Measurements from ENCODE around the gene DMKN. TPM values are rescaled to one million over a fixed set of nuclear protein-coding genes. Genes with fewer than 3 reads are reported as not detected.

The DMKN gene
- total RNA-seq, 1 donor from 2014 or later = 3.1 TPM

DNA sequence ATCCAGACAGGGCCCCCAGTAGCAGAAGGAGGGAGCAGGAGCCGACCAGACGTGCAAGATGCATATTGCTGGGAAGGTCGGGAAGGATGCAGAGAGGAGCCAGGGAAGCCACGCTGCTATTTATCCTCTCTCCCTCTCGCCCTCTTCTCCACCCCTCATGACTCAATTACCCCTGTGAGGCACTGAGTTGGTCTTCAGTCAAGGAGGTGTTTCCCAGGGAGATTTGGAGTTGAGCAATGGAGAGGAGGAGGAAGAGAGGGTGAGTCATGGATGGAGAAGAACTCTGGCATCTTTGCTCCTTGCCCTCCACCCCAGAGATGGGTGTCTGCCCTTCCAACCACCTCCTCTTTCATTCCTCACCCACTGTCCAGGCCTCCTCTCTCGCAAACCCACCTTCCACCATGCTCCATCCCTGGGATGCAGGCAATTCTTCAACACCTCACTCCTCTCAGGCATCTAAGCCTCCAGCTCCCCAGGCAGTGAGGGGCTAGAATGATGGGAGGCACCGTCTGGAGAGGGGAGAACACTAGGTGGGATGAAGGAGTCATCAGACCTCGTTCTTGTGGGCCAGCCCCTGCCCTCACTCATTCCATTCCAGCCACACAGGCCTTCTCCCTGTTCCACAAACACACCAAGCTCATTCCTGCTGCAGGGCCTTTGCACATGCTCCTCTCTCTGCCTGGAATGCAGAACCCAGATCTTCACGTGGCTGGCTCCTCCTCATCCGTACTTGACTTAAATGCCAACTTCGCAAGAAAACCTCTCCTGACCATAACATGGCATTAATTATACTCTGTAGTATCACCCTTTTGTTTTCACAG, 15.0 kb upstream of the DMKN start, which contains the start of gene SBSN:
Gene SBSN, minus strand, starts transcription at position 94 of the 821 bp plus-strand sequence. Its CDS starts 30 bp downstream, at position 64.
- no peak for DNase-seq (ENCODE audit: low spot score)

DNA sequence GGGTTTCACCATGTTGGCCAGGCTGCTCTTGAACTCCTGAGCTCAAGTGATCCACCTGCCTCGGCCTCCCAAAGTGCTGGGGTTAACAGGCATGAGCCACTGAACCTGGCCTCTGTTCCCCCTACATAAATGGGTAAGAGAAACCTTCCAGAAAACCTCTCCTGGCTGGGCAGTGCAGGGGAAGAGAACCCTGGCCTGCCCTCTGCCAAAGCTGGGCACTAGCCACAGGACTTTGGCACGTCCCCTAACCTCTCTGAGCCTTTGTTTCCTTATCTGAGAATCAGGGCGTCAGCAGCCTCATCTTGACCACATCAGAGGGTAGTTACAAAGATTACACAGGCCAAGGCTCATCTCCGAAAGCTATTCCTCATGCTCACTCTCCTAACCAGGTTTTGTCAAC, 12.4 kb upstream of the DMKN start:
- no peak for DNase-seq (ENCODE audit: low spot score)

DNA sequence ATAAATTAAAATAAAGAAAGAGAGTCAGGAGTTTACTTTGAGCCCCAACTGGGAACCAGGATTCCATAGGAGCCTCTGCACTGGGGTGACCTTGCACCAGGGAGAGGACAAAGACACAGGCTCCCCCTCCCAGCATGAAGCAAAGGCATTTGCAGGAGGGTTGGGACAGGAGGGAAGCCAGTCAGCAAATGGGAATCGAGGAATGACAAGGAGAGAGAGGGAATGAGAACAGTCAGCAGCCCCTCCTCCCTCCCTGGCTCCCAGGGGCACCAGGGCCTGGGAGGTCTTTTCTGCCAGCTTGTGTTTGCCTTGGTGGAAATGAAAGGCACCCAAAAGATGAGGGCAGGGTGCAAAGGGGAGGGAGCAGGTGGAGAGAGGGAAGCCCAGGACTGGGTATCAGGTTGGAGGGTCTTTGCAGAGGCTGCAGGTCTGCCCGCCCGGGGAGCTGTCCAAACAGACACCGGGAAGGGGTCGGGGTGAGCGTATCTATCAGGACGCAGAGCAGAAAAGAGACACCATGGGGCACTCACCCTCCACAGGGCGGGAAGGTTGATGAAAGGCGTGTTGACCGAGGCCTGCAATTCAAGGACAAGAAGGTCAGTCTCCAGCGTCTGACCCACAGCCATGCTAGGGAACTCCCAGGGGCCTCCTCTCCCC, 10.9 kb upstream of the DMKN start:
- no peak for DNase-seq (ENCODE audit: low spot score)

DNA sequence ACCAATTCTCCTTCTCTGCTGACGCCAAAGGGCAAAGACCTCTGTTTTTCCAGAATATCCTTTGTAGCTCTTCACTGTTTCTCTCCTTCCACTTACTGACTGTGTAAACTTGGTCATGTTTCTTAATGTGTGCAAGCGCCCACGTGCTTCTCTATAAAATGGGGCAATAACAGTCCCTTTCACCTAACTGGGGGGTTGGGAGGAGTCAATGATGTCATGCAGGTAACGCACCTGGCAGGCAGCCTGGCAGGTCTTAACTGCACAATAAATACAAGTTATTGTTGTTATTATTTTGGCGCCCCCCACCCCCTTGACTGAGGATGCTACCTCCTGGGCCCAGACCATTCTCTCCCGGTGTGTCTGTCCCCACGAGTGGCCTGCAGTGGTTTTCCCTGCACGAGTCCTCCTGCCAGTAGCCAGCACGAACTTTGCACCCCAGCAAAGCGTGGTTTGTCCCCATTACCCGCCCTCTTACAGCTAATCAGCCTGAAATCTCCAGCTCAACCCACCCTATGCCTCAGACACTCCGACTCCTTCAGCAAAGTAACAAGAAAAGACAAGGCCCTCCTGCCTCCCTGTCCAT, 9.4 kb upstream of the DMKN start:
- no peak for DNase-seq (ENCODE audit: low spot score)

DNA sequence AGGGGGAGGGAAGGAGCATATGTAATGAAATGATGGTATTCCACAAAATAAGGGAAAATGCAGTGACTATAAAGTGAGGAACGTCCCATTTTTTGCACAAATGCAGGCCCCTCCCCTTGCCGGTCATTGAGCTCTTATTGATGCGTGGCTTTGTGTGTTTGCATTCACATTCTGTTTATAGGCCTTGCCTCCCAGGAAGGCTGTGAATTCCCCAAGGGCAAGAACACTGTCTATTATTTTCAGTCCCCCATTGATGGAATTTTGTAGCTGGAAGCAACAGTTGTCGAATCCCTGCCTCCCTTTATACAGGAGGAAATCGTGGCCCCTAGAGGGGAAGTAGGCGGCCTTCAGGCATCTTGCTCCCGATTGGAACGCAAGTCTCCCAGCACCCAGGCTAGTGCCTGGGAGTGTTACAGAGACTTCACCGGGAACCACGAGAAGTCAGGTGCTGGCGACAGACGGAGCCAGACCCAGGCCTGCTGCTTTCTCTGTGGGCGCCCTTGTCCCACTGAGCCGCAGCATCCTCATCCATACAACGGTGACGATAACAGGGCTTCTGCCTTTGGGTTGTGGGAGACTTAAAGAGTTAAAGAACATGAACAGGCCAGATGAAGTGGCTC, 7.8 kb upstream of the DMKN start:
- no peak for DNase-seq (ENCODE audit: low spot score)

DNA sequence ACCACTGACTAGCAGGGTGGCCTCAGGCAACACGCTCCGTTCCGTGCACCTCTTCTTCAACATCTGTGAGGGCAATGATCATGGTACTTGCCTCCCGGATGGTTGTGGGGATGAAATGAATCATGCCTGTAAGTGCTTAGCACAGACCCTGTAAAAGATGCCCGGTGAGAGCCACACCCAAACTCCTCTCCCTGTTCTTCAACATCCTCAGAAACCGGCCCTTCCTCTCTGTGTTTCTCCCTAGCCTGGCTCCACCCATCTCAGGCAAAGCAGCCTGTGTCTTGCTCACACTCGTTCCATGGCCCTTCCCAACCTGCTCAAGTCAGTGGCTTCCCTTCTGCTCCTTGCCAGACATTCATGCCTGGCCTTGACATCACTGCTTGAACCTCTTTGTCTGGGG, 5.8 kb upstream of the DMKN start:
- no peak for DNase-seq (ENCODE audit: low spot score)

DNA sequence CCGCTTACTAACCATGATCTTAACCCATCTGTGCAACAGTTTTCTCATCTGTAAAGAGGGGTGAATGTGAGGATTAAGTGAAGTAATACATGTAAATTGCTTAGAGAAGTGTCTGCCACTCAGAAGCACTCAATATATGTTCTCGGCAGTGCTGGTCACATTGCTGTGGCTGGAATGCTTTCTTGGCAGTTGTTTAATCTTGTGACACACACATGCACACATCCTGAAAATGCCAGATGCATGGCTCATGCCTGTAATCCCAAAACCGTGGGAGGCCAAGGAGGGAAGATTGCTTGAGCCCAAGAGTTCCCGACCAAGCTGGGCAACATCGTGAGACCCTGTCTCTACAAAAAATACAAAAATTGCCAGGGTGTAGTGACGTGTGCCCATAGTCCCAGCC, 4.9 kb upstream of the DMKN start:
- no peak for DNase-seq (ENCODE audit: low spot score)

DNA sequence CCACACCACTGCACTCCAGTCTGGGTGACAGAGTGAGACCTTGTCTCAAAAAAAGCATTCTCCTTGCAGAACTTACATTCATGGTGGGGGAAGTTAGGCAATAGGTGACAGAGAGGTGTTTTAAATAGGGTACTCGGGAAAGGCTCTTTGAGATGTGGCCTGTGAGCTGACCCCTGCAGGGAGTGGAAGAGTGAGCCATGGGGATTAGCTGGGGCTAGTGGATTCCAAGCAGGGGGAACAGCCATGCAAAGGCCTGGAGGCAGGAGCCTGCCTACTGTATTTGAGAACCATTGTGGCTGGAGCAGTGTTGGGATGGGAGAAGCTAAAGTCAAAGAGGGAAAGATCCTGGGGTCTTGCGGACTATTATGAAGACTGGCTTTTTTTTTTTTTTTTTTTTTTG, 3.9 kb upstream of the DMKN start:
- DNase-seq (ENCODE audit: low spot score) = no peak

DNA sequence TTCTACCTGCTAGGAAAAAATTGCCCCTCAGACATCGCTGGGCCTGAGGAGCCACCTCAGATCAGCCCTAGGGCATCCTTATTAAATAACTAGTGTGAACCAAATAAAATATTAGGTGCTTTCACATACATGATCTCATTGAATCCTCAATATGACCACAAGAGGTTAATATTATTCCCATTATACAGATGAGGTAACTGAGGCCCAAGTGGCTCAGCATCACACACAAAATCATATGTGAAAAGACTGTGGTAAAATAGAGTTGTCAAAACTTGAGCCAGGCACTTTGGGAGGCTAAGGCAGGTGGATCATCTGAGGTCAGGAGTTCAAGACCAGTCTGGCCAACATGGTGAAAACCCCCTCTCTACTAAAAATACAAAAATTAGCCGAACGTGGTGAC, 2.9 kb upstream of the DMKN start:
- no peak for DNase-seq (ENCODE audit: low spot score)

DNA sequence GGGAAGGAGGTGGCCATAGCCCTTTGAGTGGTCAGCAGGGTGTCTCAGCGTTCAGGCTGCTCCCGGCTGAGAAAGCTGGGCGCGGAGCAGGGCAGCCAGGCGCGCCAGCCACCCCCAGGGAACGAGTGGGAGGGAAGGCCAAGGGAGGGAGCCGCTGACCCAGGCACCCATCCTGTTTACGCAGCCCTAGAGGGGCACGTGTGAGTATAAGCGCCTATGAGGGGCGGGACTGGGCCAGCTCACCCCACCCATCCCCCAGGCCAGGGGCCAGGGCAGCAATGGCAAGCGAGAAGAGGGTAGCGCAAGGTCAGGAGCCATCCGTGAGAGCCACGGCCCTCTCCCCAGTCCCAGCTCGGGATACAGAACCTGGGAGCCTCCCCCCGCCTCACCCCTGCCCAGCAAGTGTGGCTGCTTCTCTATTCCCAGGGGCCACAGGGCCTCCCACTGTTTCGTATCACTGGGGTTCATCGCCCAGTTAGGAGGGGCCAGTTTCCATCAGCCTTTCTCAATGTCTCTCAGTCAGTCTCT, 897 bp upstream of the DMKN start:
- DNase-seq (ENCODE audit: low spot score) = no peak

DNA sequence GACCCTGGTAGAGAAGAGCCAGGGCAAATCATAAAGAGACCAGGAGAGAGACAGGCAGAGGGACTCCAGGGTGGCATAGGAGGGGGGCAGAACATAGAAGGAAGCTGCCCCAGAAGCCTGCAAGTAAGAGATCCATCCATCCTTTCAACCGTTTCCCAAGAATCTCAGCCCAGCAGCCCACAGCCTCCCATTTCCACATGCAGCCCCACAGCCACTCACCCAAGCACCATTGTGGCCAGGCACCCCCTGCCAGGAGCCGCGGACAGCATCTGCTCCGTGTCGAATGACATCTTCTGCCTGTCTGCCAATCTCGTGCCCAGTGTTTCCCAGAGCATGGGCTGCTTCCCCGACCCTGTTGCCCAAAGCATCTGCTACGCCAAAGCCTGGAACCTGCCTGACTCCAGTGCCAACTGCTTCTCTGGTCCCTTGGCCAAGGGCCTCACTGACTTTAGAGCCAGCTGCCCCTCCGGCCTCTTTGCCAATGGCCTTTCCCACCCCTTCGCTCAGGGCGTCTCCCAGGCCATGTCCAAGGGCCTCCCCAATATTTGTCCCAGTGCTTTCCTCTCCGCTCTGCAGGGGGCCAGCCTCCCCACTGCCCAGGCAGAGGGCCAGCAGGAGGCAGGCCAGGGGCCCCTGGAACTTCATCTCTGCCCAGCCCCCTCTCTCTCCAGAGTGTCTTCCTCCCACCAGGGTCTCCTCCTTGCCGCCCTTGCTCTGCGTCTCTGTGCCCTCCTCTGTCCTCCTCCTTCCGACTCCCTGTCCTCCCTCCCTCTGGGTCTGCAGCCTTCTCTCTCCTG, 420 bp downstream of the DMKN start:
- DNase-seq (ENCODE audit: low spot score) = no peak

DNA sequence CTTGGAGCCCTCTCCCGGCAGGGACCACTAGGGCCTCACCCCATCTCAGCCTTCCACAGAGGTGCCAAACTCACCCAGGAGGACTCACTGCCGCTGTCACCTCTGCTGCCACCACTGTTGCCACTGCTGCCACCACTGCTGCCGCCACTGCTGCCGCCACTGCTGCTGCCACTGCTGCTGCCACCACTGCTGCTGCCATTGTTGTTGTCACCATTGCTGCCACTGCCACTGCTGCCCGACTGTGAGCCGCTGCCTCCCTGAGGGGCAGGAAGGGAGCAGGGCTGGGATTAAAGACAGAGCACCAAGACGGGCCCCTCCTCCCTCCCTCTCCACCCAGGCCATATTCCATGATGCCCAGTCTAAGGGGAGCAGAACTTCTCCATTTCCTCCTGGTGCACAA, 2.1 kb downstream of the DMKN start:
- no peak for DNase-seq (ENCODE audit: low spot score)

DNA sequence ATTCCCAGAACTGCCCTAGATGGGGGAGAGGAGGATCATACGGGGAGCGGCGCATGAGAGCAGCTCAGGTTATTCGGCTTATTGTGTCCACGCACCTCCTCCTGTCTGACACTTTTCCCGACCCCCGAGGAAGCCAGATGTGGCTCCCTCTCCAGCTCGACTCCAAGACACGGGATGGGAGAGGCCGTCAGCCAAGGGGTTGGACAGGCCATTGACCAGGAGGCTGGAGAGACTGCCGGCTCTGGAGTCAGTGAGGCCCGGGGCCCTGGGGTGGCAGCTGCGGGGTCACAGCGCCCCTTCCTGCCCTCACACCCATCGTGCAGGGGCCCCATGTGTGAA, 2.9 kb downstream of the DMKN start:
- DNase-seq (ENCODE audit: low spot score) = no peak

DNA sequence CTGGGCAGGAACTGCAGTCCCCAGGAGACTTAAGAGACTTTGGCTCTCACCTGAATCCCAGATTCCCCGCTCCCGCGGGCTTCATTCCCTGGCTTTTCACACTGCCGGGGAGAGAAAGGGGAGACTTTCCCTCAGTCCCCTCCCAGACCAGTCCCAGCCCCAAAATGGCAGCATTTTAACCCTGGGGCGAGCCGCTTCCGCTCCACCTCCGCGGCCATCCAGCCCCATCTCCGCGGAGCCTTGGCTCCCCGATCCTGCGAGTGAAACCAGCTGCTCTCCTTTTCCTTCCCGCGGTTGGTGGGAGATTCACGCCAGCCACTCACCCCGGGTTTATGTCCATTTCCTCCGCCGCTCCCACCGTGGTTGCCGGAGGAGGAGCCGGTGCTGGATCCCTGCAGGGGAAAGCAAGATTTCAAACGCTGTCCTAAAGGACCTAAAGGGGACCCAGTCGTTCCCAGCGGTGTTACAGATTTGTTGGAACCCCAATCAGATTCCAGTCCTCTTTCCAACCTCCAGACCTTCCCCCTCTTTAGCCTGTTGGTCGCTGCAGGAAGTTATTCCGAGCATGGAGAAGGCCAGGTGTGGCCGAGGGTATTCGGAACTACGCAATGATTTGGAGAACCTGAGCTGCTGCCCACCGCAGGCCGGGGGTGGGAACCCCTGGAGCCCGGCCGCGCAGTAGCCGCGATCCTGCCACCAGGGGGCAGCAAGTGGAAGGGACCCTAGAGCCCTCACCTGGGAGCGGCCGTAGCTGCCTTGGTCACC, 3.4 kb downstream of the DMKN start:
- DNase-seq (ENCODE audit: low spot score) = no peak

DNA sequence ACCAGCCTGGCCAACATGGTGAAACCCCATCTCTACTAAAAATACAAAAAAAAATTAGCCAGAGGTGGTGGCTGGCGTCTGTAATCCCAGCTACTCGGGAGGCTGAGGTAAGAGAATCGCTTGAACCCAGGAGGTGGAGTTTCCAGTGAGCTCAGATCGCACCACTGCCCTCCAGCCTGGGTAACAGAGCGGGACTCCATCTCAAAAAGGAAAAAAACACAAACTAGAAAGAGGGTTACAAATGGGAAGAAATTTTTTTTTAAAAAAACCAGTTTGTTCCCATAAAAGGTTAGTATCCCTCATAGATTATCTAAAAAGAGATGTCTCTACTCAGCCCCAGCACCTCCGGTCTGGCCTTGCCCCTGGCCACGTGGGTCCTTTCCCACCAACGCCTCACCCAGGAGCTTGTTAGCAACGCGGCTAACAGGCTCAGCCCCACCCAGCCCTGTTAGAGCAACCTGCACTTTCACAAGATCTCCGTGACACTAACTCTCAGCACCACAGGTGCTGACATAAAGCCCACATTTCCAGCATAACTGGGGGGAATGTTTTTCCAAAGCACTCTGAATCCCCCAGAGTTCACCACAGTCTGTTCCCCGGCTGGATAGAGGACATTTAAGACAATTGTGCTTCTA, 4.3 kb downstream of the DMKN start:
- DNase-seq (ENCODE audit: low spot score) = no peak

DNA sequence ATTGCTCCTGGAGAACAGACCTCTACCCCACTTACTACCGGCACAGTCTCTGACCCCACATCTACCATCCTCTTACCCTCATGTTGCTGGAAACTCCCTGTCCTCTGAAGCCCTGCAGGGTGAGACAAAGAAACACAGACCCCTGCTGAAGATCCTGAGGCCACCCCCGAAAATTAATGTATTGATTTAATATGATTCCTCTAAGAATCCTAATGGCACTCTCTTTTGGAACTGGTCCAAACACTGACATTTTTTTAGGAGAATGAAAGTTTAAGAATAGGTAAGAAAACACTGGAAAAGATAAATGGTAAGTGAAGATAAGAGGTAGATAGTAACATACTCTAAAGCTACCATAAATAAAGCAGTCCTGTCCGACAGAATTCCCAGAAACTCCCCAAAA, 5.3 kb downstream of the DMKN start:
- DNase-seq (ENCODE audit: low spot score) = no peak

DNA sequence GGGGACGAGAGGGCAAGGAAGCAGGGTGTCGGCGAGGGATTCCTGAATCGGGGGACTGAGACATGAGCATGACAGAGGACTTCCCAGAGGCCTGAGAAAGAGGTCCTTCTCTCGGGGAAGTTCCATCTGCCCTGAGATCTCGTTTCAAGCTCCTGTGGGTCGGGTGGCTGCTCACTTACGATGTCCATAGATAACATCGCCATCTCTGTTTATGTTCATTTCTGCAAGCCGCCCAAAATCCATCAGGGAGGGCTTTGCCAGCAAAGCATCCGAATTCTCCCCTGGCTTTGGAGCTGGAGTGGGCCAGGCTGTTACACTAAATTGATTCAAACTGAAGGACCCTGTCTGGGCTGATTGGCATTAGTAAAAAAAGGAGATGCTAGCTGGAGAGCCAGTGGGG, 5.9 kb downstream of the DMKN start:
- no peak for DNase-seq (ENCODE audit: low spot score)

DNA sequence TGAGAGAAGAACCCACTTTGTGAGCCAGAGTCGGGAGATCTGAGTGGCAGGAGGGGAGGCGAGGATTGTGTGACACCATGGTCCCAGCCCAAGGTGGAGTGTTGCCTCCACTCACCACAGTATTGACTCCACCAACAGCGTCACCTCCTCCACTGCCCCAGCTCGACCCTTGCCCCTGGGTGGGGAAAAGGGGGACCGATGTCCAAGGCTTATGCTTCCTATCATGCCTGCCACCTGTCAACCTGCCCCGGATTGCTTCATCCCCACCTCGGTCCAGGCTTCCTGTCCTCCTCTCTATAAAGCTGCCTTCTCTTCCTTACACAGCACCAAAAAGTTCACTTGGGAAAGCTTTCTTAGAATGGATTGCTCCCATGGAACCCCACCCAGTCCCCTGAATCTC, 7.4 kb downstream of the DMKN start:
- DNase-seq (ENCODE audit: low spot score) = no peak

DNA sequence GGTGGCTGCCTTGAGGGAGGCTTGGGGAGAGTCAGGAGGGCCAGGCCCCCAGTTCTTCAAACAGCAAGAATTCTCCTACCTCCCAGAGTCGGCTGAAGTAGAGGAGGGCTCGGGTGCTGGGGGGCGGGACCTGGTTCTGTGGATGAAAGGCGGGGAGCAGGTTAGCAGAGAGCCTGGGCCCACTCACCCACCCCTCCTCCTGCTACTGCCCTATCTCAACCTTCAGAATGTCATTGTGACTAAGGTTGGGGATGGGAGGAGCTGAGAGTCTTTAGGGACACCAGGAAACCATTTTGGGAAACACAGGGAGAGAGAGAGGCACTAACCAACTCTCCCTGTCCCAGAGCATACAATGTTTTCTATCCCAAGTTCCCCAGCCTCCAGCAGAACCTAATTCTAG, 10.7 kb downstream of the DMKN start:
- DNase-seq (ENCODE audit: low spot score) = no peak

DNA sequence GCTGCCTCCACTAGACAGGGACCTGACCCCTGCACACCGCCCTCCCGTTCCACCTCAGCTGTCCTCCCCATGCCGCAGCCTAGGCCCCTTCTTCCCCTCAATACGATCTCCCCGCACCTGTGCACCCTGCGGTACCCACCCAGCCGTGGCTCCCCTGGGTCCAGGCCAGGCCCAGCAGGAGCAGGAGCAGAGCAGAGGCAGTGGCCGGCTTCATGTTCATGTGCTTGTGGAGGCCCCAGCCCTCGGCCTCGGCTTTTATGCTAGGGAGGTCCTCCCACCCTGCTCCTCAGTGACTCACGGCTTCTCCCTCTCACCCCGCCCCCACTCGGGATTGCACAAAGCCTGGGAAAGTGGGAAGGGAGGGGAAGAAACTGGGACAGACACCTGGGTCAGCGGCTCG, 11.8 kb downstream of the DMKN start:
- DNase-seq (ENCODE audit: low spot score) = no peak

Measured in mesenteric fat pad (tissue), 1 donor.